ENCODE data around the gene PPP1R14B.

DNA sequence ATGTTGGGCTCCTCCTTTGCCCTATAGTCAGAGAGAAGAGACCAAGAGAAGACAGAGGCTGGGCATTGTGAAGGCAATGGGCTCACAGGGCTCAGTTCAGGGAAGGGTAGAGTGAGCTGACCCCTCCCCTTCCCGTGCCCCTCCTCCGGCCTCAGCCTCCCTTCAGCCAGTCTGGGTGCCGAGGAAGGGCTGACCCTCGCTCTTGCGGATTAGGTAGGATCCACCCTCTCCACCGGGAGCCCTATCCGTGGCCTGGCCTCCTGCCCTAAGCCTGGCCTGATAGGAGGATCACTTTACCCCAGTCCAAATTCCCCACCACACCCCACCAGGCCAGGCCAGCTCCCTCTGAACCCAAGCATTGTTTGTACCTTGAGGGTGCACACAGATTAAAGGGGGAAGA, 1.8 kb upstream of the PPP1R14B start:
- no peak for TF ChIP-seq POLR2A (IDR thresholded peaks at IDR 0.05; ENCODE audit: extremely low read depth, insufficient read length)
- TF ChIP-seq, protein P1, sequence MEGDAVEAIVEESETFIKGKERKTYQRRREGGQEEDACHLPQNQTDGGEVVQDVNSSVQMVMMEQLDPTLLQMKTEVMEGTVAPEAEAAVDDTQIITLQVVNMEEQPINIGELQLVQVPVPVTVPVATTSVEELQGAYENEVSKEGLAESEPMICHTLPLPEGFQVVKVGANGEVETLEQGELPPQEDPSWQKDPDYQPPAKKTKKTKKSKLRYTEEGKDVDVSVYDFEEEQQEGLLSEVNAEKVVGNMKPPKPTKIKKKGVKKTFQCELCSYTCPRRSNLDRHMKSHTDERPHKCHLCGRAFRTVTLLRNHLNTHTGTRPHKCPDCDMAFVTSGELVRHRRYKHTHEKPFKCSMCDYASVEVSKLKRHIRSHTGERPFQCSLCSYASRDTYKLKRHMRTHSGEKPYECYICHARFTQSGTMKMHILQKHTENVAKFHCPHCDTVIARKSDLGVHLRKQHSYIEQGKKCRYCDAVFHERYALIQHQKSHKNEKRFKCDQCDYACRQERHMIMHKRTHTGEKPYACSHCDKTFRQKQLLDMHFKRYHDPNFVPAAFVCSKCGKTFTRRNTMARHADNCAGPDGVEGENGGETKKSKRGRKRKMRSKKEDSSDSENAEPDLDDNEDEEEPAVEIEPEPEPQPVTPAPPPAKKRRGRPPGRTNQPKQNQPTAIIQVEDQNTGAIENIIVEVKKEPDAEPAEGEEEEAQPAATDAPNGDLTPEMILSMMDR (IDR thresholded peaks at IDR 0.05; ENCODE audit: low read depth, low read length), result no peak
- TF ChIP-seq MAX (IDR thresholded peaks at IDR 0.05; ENCODE audit: low read depth, low read length), result no peak
- no peak for TF ChIP-seq MYC (IDR thresholded peaks at IDR 0.05; ENCODE audit: low read depth, low read length)

Measured in NB4 (cell line).